Measurements from ENCODE around the gene SORCS3. TPM values are rescaled to one million over a fixed set of nuclear protein-coding genes. Genes with fewer than 3 reads are reported as not detected.

The SORCS3 gene
- total and polyA plus RNA-seq, 7 experiments from 2014 or later: 0.41 to 4.6 (median 0.61) TPM; not detected in 1

DNA sequence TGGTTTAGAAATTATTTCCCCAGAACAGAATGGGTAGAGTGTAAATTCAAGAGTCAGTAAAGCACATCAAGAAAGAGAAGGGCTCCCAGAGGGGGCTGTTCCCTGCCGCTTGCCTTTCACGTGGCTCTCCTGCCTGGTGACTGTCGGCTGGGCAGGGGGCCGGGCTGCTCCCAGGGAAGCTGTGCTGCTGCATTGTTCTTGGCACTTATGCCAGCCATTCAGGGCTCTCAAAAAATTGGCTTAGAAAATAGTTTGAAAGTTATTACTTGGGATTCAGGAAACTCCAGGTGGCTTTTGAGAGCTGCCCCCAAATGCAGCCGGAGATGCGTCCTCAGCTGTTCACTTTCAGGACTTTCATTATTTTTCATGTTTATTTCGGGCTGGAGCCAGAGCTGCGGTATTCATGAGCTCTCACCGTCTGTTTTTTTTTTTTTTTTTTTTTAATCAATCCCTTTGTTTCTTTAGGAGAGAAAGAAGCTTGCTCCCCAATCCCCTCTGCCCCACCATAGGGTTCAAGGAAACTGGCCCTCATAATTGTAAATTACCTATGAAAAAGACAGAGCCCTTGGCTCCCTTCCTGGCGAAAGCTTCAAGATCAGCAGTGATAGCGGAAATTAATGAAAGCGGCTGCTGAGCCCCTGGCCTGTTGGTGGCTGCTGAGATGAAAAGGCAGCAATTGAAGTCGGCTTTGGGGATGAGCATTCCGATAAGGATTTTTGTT is 94.1 kb downstream of the SORCS3 start:
- no peak for ATAC-seq
- DNase-seq: no peak
- ChIA-PET CTCF (no interaction called here), POLR2A (no interaction called here)
- Histone ChIP-seq H3K9me3 (ENCODE audit: control insufficient read depth in 2 of 3, low read length in 3 of 3) (no peaks in the 10 kb centered on the region), H3K27ac (ENCODE audit: low read depth, low read length) (no peak overlapping the region), H3K27me3 (ENCODE audit: control insufficient read depth in 2 of 2, insufficient read depth in 2 of 2, low read length in 2 of 2) (no peaks in the 10 kb centered on the region), H3K4me3 (ENCODE audit: low read length) (no peak overlapping the region), H3K36me3 (ENCODE audit: control insufficient read depth in 2 of 3, insufficient read depth in 3 of 3, low read length in 3 of 3) (no peaks in the 10 kb centered on the region), H3K4me1 (ENCODE audit: control insufficient read depth in 2 of 2, insufficient read depth in 2 of 2, low read length in 2 of 2) (no peaks in the 10 kb centered on the region)
- intact Hi-C loops (cut with micrococcal nuclease): no loop called here
- H3K27ac Mint-ChIP-seq: no peak overlapping the region
- H3K4me1 Mint-ChIP-seq: no peaks in the 10 kb centered on the region
- H3K36me3 Mint-ChIP-seq: no peaks in the 10 kb centered on the region
- peaks cover 0 to 5% (median 0%) of the 10 kb centered on the region in 11 donors for H3K9me3 Mint-ChIP-seq
- H3K4me3 Mint-ChIP-seq: no peak overlapping the region
- H3K27me3 Mint-ChIP-seq: peaks cover 1 to 21% (median 16%) of the 10 kb centered on the region in 5 donors

DNA sequence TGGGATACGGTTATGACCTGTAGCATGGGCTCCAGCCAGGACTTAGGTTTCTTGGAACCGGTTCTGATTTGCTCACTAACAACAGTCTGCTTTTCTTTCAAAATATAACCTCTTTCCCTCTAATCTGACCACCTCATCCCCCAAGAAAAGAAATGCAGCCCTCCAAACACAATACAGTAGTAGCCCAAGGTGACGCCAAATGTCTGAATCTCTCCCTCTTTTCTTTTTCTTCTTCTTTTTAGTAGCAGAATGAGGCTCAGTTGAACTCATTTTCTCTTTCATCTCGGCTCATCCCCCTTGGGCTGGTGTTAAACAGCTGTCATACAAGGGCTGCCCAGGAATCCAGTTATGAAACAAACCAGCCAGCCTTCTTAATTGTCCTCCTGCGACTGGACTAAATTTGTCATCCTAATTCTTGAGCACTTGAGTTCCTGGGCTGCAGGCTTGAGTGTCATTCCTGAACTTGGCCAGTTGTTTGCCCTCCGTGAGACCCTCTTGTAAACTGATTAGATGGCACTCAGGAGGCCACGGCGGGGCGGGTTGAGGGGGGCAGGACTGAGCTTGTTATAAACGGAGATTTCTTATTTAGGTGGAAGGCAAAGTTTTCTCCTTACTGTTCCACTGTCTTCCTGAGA is 94.8 kb downstream of the SORCS3 start:
- Histone ChIP-seq H3K4me3 (ENCODE audit: low read length) (no peak overlapping the region), H3K27me3 (ENCODE audit: control insufficient read depth in 2 of 2, insufficient read depth in 2 of 2, low read length in 2 of 2) (no peaks in the 10 kb centered on the region), H3K27ac (ENCODE audit: low read depth, low read length) (no peak overlapping the region), H3K36me3 (ENCODE audit: control insufficient read depth in 2 of 3, insufficient read depth in 3 of 3, low read length in 3 of 3) (no peaks in the 10 kb centered on the region), H3K4me1 (ENCODE audit: control insufficient read depth in 2 of 2, insufficient read depth in 2 of 2, low read length in 2 of 2) (no peaks in the 10 kb centered on the region), H3K9me3 (ENCODE audit: control insufficient read depth in 2 of 3, low read length in 3 of 3) (no peaks in the 10 kb centered on the region)
- no peaks in the 10 kb centered on the region for H3K4me1 Mint-ChIP-seq
- no peak overlapping the region for H3K27ac Mint-ChIP-seq
- ChIA-PET CTCF (no interaction called here), POLR2A (no interaction called here)
- intact Hi-C loops (cut with micrococcal nuclease): no loop called here
- DNase-seq (no peak), ATAC-seq (no peak)
- H3K4me3 Mint-ChIP-seq: no peak overlapping the region
- peaks cover 6 to 25% (median 16%) of the 10 kb centered on the region in 5 donors for H3K27me3 Mint-ChIP-seq
- H3K9me3 Mint-ChIP-seq: peaks cover 0 to 5% (median 0%) of the 10 kb centered on the region in 11 donors
- no peaks in the 10 kb centered on the region for H3K36me3 Mint-ChIP-seq

DNA sequence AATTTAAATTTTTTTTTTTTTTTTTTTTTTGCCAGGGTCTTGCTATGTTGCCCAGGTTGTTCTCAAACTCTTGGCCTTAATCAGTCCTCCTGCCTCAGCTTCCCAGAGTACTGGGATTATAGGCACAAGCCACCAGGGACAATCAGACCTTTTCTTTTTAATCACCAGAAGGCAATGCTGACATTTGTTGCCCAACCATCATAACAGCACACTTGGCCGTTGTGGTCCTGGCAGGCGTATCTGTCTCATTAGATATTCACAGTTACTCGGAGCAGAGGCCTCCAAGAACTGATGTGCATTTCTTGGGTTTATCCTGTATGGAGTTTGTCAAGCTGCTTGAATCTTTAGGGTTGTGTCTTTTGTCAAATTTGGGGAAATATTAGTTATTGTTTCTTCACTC is 100.0 kb downstream of the SORCS3 start:
- Histone ChIP-seq H3K27me3 (ENCODE audit: control insufficient read depth in 2 of 2, insufficient read depth in 2 of 2, low read length in 2 of 2) (no peaks in the 10 kb centered on the region), H3K9me3 (ENCODE audit: control insufficient read depth in 2 of 3, low read length in 3 of 3) (no peaks in the 10 kb centered on the region), H3K4me3 (ENCODE audit: low read length) (no peak overlapping the region), H3K36me3 (ENCODE audit: control insufficient read depth in 2 of 3, insufficient read depth in 3 of 3, low read length in 3 of 3) (no peaks in the 10 kb centered on the region), H3K4me1 (ENCODE audit: control insufficient read depth in 2 of 2, insufficient read depth in 2 of 2, low read length in 2 of 2) (no peaks in the 10 kb centered on the region), H3K27ac (ENCODE audit: low read depth, low read length) (no peak overlapping the region)
- Mint-ChIP-seq H3K36me3 (no peaks in the 10 kb centered on the region), H3K27me3 (peaks cover 0 to 23% (median 7%) of the 10 kb centered on the region in 5 donors), H3K9me3 (peaks cover 0 to 5% (median 0%) of the 10 kb centered on the region in 11 donors), H3K4me3 (no peak overlapping the region), H3K4me1 (no peaks in the 10 kb centered on the region), H3K27ac (no peak overlapping the region)
- ChIA-PET CTCF (no interaction called here), POLR2A (no interaction called here)
- no peak for DNase-seq
- intact Hi-C loops (cut with micrococcal nuclease): no loop called here
- no peak for ATAC-seq

DNA sequence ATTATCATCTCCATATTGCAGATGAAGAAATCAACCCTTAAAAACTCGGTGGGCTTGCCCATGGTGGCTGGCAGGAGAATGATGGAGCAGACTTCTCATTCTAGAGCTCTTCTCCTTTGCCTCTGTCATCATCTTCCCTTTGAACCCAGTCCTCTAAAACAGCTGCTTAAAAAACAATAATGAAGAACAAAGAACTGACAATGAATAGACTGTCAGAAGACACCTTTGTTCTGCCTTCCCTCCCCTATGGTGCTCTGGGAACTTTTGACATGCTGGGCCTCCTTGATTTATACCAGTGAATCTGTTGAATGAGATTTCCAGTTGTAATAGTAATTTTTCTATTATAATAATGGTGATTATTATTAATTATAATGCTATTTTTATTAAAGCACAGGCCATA is 103.0 kb downstream of the SORCS3 start:
- H3K9me3 ChIP-seq (ENCODE audit: control insufficient read depth in 2 of 3, low read length in 3 of 3): no peaks in the 10 kb centered on the region
- no peaks in the 10 kb centered on the region for H3K27me3 ChIP-seq (ENCODE audit: control insufficient read depth in 2 of 2, insufficient read depth in 2 of 2, low read length in 2 of 2)
- Mint-ChIP-seq H3K4me3 (no peak overlapping the region), H3K36me3 (no peaks in the 10 kb centered on the region), H3K27me3 (peaks cover 0 to 33% (median 6%) of the 10 kb centered on the region in 5 donors), H3K9me3 (peaks cover 0 to 6% (median 0%) of the 10 kb centered on the region in 11 donors), H3K27ac (no peak overlapping the region), H3K4me1 (no peaks in the 10 kb centered on the region)
- H3K36me3 ChIP-seq (ENCODE audit: control insufficient read depth in 2 of 3, insufficient read depth in 3 of 3, low read length in 3 of 3): no peaks in the 10 kb centered on the region
- H3K4me3 ChIP-seq (ENCODE audit: low read length): no peak overlapping the region
- ATAC-seq (no peak), DNase-seq (no peak)
- ChIA-PET CTCF (no interaction called here), POLR2A (no interaction called here)
- H3K4me1 ChIP-seq (ENCODE audit: control insufficient read depth in 2 of 2, insufficient read depth in 2 of 2, low read length in 2 of 2): no peaks in the 10 kb centered on the region
- H3K27ac ChIP-seq (ENCODE audit: low read depth, low read length): no peak overlapping the region
- intact Hi-C loops (cut with micrococcal nuclease): no loop called here

DNA sequence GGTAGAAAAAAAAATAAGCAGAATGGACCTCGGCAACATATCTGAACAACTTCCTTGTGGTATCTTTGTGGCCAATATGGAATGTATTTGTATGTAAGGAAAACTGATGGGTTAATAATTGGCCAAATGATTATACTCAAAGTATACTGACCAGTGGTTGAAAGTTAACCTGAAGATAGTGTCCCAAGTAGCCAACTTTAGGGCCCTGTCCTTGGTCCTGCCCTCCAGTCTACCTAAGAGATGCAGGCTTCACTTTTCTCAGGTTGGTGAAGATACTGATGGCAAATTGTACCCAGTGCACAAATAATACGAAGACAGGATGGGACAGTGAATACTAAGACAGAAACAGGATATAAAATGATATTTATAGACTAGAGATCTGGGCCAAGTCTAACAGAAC is 109.2 kb downstream of the SORCS3 start:
- no peak overlapping the region for H3K27ac Mint-ChIP-seq
- H3K4me3 Mint-ChIP-seq: no peak overlapping the region
- H3K36me3 ChIP-seq (ENCODE audit: control insufficient read depth in 2 of 3, insufficient read depth in 3 of 3, low read length in 3 of 3): no peaks in the 10 kb centered on the region
- ATAC-seq (no peak), DNase-seq (no peak)
- H3K27me3 Mint-ChIP-seq: peaks cover 0 to 18% (median 8%) of the 10 kb centered on the region in 5 donors
- H3K9me3 Mint-ChIP-seq: peaks cover 0 to 4% (median 0%) of the 10 kb centered on the region in 11 donors
- no peak overlapping the region for H3K27ac ChIP-seq (ENCODE audit: low read depth, low read length)
- CTCF ChIA-PET: no interaction called here
- no peaks in the 10 kb centered on the region for H3K9me3 ChIP-seq (ENCODE audit: control insufficient read depth in 2 of 3, low read length in 3 of 3)
- intact Hi-C loops (cut with micrococcal nuclease): no loop called here
- H3K27me3 ChIP-seq (ENCODE audit: control insufficient read depth in 2 of 2, insufficient read depth in 2 of 2, low read length in 2 of 2): no peaks in the 10 kb centered on the region
- H3K4me1 Mint-ChIP-seq: no peaks in the 10 kb centered on the region
- POLR2A ChIA-PET: no interaction called here
- H3K4me1 ChIP-seq (ENCODE audit: control insufficient read depth in 2 of 2, insufficient read depth in 2 of 2, low read length in 2 of 2): no peaks in the 10 kb centered on the region
- H3K4me3 ChIP-seq (ENCODE audit: low read length): no peak overlapping the region
- H3K36me3 Mint-ChIP-seq: no peaks in the 10 kb centered on the region

DNA sequence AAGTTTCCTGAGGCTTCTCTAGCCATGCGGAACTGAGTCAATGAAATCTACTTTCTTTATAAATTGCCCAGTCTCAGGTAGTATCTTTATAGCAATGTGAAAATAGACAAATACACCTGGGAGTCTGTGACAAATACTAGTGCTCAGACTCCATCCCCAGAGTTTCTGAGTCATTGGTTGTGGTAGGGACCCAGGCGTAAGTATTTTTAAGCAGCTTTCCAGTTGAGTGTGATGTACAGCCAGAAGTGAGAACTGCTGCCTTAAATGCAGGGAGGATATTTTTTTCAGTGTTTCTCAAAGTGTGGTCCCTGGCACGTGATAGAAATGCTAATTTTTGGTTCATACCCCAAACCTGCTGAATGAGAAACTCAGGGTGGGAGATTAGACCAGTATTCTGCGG is 121.7 kb downstream of the SORCS3 start:
- intact Hi-C loops (cut with micrococcal nuclease): no loop called here

DNA sequence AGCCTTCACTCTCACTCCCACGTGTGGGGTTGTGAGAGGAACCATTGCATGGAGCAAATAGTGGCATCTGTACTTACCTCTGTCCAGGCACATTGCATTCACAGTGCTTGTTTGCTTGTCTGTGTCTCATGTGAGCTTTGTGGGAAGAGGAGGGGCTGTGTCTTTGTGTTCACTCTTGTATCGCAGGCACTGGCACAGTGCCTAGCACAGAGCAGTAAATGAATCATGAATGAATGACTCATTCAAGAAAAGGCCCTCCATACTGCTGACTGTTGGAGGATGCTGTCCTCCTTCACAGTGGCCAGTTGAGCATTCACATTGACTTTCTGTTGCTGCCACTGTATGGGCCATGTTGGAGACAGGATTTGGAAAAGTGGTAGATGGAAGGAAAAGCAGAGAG is 125.3 kb downstream of the SORCS3 start:
- Histone ChIP-seq H3K36me3 (ENCODE audit: control insufficient read depth in 2 of 3, insufficient read depth in 3 of 3, low read length in 3 of 3) (no peaks in the 10 kb centered on the region), H3K9me3 (ENCODE audit: control insufficient read depth in 2 of 3, low read length in 3 of 3) (no peaks in the 10 kb centered on the region), H3K4me3 (ENCODE audit: low read length) (no peak overlapping the region), H3K4me1 (ENCODE audit: control insufficient read depth in 2 of 2, insufficient read depth in 2 of 2, low read length in 2 of 2) (no peaks in the 10 kb centered on the region), H3K27ac (ENCODE audit: low read depth, low read length) (no peak overlapping the region), H3K27me3 (ENCODE audit: control insufficient read depth in 2 of 2, insufficient read depth in 2 of 2, low read length in 2 of 2) (no peaks in the 10 kb centered on the region)
- ChIA-PET CTCF (no interaction called here), POLR2A (no interaction called here)
- H3K9me3 Mint-ChIP-seq: peaks cover 0 to 2% (median 0%) of the 10 kb centered on the region in 11 donors
- no peak overlapping the region for H3K27ac Mint-ChIP-seq
- intact Hi-C loops (cut with micrococcal nuclease): no loop called here
- ATAC-seq (peak; percentile 16), DNase-seq (no peak)
- H3K4me1 Mint-ChIP-seq: no peaks in the 10 kb centered on the region
- H3K27me3 Mint-ChIP-seq: peaks cover 0 to 16% (median 14%) of the 10 kb centered on the region in 5 donors
- H3K36me3 Mint-ChIP-seq: no peaks in the 10 kb centered on the region
- H3K4me3 Mint-ChIP-seq: no peak overlapping the region

More for the DNA sequence above, 121.7 kb downstream of the SORCS3 start:
- Mint-ChIP-seq H3K4me1 (no peaks in the 10 kb centered on the region), H3K27me3 (peaks cover 0 to 18% (median 10%) of the 10 kb centered on the region in 5 donors), H3K27ac (no peak overlapping the region), H3K4me3 (no peak overlapping the region), H3K36me3 (no peaks in the 10 kb centered on the region), H3K9me3 (peaks cover 0 to 2% (median 0%) of the 10 kb centered on the region in 11 donors)
- no peaks in the 10 kb centered on the region for H3K27me3 ChIP-seq (ENCODE audit: control insufficient read depth in 2 of 2, insufficient read depth in 2 of 2, low read length in 2 of 2)
- no peaks in the 10 kb centered on the region for H3K4me1 ChIP-seq (ENCODE audit: control insufficient read depth in 2 of 2, insufficient read depth in 2 of 2, low read length in 2 of 2)
- POLR2A ChIA-PET: no interaction called here
- H3K27ac ChIP-seq (ENCODE audit: low read depth, low read length): no peak overlapping the region
- no peaks in the 10 kb centered on the region for H3K9me3 ChIP-seq (ENCODE audit: control insufficient read depth in 2 of 3, low read length in 3 of 3)
- ATAC-seq: no peak
- no peak overlapping the region for H3K4me3 ChIP-seq (ENCODE audit: low read length)
- H3K36me3 ChIP-seq (ENCODE audit: control insufficient read depth in 2 of 3, insufficient read depth in 3 of 3, low read length in 3 of 3): no peaks in the 10 kb centered on the region
- no peak for DNase-seq
- CTCF ChIA-PET: no interaction called here
